NCI-H446 (cell line): ENCODE data around the gene MELK.
A peak's percentile ranks its signal among the peaks of the same experiment; 100 is the strongest.

ENCODE experiments used
- DNase-seq, 2 experiments: peaks; one replicate each; lab custom pipeline; 2025; lab: John Stamatoyannopoulos, UW

Gene MELK

DNA sequence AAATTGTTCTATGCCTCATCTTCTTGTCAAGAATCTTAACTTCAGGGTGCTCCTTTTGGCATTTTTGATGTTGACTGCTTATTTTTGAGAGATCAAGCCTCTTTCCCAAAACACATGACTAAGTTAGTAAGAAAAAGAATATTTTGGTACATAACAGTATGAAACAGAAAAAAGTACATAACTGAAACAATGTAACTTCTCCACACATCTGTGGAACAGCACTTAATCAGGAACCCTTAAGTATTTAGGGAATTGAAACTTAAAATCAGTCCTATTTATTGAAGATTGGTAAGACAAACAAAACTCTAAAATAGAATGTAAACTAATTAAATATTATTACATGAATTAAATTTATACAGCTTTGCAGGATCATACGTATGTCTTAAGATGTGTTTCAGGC lies 103.4 kb downstream of the MELK start:
- no peak for DNase-seq

DNA sequence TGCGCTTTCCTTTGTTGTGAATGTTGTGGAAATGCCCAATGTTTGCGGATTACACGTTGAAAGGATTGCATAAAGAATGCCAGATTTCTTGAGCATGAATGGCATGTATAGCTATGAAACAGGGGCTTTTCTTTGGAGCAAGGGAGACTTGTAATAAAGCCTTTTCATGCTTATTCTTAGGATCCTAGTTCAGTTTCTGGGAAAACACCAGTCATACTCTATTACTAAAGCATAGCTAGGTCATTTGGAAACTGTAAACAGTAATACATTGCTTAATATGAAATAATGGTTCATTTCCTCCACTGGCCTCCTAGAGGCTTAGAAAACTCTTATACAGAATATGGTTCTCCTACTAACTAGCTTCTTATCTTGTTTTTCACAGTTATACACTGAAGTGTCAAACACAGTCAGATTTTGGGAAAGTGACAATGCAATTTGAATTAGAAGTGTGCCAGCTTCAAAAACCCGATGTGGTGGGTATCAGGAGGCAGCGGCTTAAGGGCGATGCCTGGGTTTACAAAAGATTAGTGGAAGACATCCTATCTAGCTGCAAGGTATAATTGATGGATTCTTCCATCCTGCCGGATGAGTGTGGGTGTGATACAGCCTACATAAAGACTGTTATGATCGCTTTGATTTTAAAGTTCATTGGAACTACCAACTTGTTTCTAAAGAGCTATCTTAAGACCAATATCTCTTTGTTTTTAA lies 104.2 kb downstream of the MELK start:
- DNase-seq, result no peak

DNA sequence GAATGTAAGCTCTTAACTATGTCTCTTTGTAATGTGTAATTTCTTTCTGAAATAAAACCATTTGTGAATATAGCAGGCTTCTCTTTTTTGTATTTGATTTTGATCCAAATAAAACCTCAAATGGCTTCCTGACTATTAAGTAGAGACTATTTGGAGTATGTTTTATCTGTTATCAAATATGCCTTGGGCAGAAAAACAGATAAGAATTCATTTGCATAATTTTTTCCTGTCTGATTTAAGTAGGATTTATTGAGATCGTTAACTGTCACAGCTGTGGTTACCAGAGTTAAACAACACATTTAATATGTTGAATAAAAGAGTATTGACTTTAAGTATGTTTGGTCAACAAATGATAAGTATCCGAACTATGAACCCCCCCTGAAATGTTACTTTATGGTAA lies 104.9 kb downstream of the MELK start:
- no peak for DNase-seq

DNA sequence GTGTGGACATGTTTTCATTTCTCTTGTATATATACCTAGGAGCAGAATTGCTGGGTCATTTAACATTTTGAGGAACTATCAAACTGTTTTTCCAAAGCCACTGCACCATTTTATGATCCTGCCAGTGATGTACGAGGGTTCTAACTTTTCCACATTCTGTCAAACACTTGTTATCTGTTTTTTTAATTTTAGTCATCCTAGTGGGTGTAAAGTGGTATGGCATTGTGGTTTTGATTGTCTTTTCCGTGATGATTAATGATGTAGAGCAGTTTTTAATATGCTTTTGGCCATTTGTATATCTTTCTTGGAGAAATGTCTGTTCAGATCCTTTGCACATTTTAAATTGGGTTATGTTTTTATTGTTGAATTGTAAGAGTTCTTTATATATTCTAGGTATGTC lies 107.0 kb downstream of the MELK start:
- DNase-seq, result no peak

DNA sequence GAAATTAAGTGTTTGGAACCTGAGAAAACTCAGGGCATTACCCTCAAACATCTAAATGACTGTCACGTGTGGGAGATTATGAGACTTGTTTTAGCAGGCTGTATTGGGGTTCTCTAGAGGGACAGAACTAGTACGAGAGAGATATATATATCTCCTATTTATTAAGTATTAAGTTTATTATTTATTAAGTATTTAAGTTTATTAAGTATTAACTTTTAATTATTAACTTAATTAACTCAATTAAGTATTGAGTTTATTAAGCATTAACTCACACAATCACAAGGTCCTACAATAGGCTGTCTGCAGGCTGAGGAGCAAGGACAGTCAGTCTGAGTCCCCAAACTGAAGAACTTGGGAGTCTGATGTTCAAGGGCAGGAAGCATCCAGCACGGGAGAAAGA lies 113.8 kb downstream of the MELK start:
- no peak for DNase-seq

DNA sequence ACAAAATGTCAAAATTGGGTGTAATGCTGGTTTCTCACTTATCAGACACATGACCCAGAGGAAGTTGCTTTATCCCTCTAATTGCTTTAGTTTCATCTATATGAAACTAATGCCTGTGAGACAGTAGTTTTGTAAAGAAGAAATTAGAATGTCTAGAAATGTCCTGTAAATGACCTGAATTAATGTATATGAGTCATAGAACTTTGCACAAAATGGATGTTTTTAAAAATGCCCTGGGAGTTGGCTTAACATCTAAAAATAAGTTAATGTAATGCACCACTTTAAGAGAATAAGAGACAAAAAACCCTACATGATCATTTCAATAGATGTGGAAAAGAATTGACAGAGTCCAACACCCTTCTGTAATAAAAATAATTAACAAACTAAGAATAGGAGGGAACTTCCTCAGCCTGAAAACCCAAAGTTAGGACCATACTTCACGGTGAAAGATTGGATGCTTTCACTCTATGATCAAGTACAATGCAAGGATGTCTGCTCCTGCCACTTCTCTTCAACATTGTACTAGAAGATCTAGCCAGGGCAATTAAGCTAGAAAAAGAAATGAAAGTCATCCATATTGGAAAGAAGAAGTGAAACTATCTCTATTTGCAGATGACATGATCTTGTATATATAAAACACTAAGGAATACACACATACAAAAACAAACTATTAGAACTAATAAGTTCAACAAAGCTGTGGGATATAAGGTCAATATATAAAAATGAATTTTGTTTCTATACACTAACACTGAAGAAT lies 117.9 kb downstream of the MELK start:
- no peak for DNase-seq

DNA sequence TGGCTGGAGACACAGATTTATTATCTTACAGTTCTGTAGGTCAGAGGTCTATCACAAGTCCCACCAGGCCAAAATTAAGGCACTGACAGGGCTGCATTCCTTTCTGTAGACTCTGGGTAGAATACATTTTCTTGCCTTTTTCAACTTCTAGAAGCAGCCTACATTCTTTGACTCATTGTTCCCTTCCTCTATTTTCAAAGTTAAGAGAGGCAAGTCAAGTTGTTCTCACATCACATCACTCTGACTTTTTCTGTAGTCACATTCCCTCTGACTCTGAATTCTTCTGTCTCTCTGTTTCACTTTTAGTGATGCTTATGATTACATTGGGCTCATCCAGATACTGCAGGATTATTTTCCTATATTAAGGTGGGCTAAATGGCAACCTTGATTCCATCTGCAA lies 119.0 kb downstream of the MELK start:
- DNase-seq, result no peak

DNA sequence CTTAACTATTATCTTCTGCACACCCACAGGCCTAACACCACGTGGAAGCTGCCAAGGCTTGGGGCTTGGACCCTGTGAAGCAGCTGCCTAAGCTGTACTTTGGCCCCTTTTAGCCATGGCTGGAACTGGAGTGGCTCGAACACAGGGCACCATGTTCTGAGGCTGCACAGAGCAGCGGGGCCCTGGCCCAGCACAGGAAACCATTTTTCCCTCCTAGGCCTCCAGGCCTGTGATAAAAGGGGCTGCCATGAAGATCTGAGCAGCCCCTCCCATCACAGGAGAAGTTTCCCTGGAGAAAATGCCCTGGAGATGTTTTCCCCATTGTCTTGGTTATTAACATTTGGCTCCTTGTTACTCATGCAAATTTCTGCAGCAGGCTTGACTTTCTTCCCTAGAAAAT lies 126.3 kb downstream of the MELK start:
- no peak for DNase-seq

DNA sequence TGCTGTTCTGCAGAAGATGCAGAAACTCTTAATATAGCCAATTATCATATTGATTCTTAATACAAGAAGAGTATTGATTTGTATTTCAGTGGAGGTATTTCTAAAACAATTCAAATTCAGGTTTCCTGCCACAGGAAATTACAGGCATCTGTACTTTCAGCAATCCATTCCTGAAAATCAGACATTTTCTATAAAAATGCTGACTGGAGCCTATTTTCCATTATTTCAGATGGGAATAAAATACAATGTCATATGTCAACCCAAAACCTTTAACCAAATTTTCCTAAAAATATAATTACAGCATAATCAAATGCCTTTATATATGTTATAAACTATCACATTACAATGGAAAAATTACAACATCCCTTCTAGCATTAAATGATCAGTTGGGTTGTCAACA lies 131.5 kb downstream of the MELK start:
- no peak for DNase-seq

DNA sequence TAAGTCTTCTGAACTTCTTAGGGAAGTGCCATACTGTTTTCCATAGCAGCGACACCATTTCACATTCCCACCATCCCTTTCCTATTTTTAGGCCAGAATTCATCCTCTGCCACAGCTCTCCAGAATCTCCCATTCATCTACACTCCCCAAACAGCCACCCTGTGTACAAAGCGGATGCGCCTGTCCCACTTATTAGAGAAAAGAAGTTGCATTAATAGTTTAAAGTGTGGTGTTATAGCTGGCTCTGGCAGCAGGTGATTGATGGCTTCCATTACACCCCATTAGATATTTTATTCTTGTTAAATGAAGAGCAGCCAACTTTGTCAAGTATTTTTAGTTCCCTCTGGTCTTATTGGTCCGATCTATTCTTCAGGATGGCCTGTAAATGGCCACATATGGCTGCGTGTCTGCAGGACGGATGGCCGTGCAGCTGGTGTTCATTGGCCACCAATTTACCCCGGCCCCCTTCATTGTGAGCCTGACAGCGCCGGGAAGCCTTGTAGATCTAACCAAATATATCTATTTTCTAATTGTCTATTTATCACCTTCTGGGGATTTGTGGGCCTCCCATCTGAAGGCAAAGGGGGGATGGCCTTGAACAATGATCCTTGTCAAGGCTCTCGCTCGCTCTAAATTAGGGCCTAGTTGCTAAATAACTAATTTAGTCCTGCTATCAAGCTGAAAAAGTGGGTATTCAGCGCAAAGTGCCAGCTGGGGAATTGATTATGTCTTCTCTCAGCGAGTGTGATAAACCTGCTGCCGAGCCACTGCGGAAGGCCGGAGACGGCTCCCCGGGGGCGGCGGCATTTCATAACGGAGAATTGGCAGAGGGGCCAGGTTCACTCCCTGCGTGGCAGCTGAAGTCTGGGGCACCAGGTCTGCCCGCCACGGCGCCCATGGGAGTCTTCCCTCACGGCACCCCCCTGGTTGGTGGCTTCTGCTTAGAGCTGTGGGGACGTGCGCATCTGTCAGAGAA lies 141.1 kb downstream of the MELK start:
- DNase-seq, result no peak

DNA sequence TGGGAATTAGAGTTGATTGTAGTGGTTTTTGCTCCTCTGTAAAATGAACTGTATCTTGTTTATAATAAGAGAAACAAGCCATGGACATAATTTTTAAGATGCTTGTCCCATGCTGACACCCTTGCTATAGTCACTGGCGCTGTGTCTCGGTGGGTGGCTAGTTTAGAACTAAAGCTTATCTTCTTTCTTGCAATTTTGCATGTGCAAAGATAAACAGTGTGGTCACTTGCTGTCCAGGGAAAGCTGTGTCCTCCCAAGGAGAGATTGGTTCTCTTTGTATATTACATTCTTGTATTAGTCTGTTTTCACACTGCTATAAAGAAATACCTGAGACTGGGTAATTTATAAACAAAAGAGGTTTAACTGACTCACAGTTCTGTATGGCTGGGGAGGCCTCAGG lies 143.8 kb downstream of the MELK start:
- no peak for DNase-seq

DNA sequence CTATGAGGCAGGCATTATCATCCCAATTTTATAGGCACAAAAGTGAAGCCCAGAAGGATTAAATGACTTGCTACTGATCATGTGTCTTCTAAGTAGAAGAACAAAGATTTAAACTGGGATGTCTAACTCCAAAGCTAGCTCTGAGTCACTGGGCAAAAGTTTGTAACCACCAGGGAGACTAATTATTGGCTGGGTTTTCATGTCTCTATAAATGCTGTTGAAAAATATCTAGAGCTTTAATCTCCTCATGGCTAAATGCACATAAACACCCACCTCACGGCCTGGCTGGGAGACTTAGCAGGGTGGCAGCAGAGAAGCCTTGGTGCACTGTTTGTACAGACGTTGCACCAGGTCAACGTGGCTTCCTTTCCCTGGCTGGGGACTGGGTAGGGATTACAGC lies 144.6 kb downstream of the MELK start:
- DNase-seq, result no peak

DNA sequence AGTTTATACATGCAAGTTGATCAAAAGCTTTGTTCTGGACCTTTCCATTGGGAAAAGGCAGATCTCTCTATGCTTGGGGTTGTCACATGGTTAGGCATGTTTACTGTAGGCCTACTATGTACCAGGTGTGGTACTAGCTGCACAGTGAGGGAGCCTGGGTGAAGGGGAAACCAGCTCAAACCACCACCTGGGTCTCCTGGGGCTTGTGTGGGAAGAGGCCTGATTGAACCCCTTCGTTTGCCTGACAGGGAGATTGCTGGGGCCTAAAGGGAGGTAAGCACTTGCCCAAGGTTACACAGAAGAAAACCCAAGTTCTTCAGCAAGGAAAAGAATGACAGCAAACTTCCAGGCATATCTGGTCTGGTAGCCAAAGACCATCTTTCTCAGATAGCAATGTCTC lies 145.9 kb downstream of the MELK start:
- DNase-seq, result no peak

DNA sequence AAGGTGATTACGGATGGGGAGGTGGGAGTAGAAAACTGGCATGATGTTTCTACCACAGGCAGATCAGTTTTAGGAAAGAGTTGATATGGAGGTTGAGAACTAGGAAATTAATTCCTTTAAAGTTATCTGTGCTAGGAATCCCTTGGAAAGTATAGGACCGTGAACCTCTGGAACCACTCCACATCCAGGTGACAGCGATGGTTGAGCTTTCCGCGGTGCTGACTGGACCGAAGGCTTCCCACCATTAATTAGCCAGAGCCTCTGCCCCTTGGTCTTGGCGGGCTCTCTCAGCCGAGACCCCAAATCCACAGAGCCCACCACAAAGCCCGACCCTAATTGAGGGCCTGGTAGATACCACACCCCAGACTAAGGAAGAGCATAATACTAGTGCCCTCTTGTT lies 147.3 kb downstream of the MELK start:
- DNase-seq, result no peak

DNA sequence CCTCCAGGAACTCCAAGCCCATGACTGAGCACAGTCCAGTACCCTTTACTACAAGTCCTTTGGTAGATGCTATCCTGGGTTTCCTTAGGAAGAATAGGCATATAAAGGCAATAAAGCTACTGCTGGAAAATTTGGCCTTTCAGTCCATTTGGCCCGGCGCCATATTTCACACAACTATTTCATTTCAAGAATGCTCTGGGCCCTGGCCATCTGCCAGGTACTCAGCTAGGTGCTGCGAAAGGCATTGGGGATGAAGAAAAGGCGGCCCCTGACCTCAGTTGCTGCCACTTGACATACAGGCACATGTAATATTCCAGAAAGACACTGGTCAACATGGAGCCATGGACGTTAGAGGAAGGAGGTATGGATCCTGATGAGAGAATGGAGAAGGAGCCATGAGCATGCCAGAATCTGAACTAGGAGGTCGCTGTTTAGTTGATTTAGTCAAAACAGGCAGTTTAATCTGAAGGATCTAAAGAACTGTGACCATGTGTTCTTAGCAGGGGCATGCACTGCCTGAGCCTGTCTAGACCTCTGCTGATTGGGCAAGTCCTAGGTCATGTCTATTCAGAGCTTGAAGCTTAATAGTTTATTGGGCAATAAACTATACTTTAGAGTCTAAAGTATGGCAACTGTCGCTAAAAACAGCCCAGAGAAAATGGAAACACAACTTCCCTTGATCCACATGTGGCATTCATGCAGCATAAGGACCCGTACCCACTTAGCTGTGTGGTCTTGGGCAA lies 149.3 kb downstream of the MELK start:
- DNase-seq, result peak in 1 of 2 experiments; percentile 68

DNA sequence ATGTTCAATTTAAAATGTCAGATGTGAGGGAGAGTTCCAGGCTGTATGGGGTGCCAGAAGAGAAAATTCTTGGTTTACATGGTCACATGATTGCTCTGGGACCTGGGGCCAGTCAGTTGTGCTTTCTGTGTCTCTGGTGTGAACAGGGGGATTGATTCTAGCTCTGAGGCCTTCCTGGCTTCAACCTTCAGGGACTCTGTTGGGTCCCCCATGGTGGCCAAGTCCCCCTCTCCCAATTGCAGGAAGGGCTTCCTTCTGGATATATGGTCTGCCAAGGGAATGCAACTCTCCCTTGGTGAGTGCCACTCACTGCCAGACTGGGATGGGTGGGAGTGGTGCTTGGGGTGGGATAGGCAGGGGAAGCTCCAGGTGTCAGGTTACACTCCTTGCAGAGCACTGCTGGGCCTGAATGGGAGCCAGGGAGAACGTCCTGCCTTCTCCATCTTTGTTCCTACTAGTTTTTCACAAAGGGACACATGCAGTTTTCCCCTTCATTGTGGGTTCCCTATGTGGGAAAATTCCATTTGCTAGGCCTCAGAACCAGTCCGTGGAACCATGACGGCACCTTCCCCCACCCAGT lies 153.2 kb downstream of the MELK start:
- DNase-seq, result peak in 1 of 2 experiments; percentile 31
